ENCODE measurements around the gene CTNNA2.
"Not testable (repeated sequence)": the region's sequence is repeated elsewhere in the genome, so short reads cannot be mapped to it uniquely, and the experiment has no call there.

CTNNA2 gene

DNA sequence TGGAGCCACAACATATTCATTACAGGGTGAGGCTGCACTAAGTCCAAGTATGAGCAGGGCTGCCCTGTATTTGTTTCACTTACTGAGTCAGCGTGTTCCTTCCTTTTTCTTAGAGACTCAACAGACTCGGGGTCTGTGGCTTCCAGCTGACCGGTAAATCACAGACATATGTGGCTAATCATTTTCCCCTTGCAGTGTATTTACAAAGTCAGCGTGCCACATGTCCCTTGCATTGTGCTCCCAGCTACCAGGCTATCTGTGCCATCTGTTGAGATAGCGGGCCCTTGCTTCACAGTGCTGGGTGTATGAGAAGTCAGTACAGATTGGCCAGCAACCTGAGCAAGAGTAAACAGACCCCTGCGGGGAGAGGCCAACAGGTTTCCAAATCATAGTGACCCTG is 537.4 kb downstream of the CTNNA2 start:
- no peak for DNase-seq

DNA sequence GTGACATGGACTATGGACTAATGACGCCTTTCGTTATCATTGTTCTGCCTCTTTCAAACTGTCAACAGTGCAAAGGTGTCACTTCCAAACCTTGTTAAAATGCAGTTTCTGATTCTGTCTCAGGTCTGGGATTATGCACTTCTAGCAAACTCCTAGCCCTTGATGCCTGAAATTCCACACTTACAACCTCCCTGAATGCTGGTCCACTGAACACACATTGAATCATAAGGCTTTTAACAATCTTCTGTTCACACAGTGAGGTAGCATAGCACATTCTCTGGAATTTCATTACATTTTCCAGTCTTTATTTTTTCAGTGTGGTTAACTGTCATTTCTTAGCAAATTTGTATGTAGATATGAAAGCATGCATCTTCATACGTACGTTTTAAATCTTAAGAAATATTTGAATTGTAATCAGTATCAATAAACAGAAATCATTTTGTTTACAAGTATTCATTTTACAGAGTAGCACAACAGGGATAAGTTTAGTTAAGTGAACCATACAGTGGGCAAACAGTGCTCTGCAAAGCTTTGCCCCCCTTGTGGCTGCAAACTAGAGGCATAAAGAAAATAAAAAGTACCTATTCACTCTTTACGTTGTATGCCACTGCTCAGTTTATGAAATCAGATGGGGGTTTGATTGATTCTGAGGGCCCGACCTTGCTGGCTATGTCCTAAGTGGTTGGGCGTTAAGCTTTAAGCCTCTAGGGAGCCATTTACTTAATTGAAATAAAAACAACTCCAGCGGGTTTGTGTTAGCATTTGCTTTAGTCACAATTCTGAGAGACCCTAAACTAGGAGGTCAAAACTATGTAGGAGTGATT is 540.9 kb downstream of the CTNNA2 start:
- DNase-seq, result no peak

DNA sequence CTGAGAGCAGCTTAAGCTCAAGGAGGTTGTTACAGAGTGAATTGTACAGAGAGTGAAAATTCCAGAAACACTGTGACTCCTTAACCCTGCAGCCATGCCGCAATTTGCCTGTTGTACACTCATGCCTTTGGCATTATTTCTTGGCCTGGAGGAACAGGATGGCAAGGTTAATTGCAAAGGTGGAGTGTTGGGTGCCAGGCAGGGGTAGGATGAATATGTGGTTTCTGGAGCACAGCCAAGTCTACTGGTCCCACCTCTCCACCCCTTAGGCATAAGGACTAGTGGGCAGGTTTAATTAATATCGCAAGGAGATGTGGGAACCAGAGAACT is 541.5 kb downstream of the CTNNA2 start:
- DNase-seq, result no peak

DNA sequence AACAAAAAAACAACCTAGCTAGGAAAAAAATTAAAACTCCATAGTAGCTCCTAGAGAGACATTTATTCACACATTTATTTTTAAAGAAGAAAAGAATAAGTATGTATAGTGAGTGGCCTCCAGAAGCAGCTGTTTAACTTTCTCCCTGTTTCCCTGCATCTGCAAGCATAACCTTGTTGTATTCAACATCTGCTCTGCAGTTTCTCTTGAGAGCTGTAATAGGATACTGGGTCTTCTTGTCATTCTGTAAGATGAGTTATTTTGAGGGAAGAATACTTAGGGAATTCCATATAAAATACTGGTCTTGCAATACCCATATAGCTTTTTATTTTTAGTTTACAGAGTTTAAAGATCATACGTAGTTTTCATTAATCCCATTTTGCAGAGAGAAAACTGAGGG is 545.1 kb downstream of the CTNNA2 start:
- no peak for DNase-seq

DNA sequence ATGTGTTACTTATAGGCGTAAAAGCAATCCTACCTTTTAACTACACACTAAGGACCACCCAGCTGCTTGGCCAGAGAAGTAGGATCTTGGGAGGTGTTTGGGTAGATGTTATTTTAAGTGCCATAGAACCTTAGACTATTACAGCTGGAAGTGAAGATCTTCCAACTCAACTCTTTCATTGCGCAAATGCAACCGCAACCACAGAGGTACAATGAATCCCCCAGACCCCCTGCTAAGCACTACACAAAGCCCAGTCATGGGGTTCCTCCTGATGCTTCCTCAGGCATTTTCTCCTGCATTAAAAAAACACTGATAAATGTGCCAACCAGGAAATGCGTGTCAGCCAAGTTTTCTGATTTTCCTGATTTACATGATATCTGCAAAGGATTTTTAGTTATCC is 545.7 kb downstream of the CTNNA2 start:
- no peak for DNase-seq

DNA sequence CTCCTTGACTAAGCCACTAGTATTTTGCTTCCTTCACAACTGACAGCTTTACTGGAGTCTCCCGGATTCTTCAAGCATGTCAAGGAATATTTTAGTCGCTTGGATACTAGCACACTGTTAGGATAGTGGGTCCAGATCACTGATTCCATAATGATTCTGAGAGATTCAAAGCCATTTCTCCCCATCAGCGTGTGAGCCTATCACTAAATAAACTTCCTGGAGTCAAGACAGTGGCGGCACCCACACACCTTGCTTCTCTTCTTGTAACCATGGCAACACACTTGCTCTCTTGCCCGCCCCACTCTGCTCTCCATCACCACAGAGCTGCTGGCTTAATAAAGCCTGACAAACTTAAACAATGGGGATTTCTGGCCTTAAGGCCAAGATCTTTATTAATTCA is 546.6 kb downstream of the CTNNA2 start:
- DNase-seq, result no peak

DNA sequence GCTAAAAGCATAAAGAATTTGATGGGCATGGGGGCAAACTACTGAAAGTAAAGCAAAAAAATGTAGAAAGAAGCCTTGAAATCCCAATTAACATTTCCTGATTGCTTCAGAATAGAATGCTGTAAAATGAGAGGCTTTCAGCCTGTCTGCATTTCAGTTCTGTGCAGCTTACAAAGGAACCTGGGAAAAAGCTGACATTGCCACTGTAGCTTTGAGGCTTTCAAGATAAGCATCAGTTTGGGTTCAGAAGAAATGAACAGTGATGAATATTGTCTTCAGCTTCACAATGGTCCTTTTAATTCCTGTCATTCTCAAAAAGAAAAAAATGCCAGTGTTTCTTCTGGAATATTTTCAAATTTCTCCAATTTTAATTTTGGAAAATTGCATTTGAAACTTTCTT is 549.0 kb downstream of the CTNNA2 start:
- no peak for DNase-seq

DNA sequence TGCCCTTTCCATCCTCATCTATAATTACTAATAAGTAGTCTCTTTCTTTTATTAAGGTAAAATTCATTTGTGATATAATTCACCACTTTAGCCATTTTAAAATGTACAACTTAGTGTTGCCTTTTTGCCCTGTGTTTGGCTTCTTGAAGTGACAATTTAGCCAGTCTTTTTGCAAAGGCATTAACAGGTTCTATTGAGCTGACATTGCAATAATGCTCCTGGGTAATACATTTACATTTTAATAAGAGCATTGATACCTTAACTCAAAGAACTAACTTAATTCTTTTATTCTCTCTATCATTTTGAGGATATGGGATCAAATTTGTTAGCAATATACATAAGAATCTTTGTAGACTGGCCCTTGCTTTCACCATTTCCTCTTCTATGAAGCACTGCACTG is 549.4 kb downstream of the CTNNA2 start:
- no peak for DNase-seq

DNA sequence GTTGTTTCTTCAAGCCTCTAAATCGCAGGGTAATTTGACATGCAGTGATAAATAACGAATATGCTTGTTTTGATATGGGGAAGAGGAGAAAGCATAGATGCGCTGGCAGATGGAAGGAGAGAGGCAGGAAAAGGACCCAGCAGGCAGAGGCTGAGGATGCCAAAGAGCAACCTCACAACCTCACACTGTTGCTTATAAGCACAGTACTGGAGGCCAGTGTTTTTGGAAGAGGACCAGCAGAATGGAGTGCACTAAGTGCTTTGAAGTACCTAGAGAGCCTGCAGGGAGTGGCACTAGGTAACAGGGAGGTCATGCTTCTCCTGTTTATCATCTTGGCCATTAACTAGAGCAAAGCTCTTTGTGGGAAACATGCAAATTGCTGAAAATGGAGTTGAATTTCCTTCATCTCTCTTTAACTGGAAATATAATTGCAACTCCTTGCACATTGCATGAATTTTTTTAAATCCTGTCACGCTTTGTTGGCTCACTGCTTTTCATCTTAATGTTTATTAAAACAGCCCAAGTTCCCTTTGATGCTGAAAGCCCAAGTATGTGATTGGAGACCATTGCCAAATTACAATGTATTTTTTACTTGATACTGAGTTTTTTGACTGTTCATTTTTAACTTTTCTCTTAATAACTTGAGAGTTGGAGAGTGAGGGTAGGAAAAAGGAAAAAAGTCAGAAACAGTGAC is 555.3 kb downstream of the CTNNA2 start:
- no peak for DNase-seq

DNA sequence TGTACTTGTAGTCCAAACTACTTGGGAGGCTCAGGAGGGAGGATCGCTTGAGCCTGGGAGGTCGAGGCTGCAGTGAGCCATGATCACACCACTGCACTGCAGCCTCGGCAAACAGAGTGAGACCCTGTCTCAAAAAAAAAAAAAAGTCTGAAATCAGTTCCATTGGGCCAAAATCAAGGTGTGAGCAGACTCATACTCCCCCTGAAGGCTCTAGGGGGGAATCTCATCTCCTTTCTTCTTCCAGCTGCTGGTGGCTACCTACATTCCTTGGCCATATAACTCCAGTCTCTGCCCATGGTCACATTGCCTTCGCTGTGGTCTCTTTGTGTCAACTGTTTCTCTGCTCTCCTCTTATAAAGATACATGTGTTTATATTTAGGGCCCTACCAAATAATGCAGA is 557.7 kb downstream of the CTNNA2 start:
- DNase-seq, result no peak

DNA sequence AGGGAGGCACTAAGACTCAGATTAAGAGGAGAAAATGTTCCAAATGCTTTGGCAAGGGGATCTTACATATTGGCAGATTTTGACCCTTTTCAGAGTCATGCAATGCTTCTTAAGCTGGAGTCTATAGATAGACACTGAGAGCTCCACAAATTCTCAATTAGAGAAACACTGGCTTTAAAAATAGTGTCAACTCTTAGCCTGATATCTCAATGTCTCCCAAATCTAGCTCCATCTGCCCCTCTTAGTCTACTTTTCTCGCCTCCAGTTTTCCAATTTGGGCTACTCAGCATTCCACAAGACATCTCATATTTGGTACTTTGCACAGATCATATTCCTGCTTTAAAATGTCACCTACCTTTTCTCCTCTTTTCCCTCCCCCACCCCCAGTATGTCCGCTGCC is 559.1 kb downstream of the CTNNA2 start:
- DNase-seq, result no peak

DNA sequence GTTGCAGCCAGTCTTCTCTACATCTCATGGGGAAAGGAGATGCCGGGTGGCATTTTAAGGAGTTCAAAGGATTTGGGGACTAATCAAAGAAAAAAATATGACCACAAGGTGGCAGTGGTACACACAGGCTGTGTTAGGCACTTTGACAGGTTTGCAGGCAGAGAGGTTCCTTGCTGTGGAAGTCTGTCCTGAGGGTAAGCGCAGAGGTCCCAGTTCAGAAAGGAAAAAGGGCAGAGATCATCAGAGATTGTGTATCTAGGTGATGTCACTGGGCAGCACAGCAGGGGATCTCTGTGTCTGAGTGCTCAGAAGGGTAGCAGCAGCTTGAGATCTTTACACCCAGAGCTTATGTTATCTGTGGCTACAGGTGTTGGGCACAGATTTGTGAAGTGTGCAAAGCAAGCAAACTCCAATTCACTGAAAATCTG is 560.3 kb downstream of the CTNNA2 start:
- DNase-seq, result peak; percentile 3

DNA sequence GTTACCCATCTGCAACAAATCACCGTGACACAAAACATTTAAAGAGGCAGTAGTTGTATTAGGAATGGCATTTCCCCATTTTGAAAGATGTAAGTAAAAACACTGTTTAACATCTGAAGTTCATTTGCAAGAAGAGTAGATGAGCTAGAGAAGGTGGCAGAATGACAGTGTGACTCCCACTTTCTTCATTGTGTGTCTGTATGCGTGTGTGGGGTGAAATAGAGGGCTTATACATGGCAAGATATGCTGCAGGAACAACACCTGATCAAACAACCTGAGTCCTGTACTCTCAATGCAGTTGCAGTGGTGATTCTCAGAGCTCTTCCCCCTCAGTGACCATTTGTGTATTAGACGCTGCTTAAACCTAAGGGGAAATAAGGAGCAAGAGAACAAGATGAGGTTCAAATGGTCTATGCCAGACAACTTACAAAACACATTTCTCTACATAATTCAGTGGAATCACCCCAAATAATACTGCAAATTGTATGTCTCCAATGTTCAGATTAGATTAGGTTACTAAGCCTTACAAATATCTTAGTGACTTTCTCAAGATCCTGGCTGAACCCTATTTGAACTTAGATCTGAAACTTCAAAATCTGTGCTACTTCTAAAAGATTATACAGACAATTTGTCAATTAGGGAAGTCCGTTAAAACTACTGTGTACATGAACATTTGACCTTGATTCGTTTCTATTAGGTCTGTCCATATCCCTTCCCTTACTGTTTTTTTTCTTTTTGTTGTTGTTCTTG is 561.6 kb downstream of the CTNNA2 start:
- DNase-seq, result no peak

DNA sequence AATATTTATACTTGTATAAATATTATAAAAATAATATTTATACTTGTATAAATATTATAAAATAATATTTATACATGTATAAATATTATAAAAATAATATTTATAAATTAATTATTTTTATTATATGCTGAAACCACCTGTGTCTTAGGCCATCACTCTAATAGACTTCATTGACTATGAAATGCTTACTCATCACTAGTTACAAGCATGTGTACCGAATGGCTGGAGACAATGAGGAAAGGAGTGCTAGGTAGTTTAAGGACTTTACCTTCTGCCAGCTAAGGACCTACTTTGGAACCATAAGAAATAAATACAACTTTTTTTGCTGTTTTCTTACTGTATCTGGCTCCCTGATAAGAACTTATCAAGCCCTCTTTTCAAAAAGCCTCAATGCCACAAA is 562.9 kb downstream of the CTNNA2 start:
- no peak for DNase-seq

DNA sequence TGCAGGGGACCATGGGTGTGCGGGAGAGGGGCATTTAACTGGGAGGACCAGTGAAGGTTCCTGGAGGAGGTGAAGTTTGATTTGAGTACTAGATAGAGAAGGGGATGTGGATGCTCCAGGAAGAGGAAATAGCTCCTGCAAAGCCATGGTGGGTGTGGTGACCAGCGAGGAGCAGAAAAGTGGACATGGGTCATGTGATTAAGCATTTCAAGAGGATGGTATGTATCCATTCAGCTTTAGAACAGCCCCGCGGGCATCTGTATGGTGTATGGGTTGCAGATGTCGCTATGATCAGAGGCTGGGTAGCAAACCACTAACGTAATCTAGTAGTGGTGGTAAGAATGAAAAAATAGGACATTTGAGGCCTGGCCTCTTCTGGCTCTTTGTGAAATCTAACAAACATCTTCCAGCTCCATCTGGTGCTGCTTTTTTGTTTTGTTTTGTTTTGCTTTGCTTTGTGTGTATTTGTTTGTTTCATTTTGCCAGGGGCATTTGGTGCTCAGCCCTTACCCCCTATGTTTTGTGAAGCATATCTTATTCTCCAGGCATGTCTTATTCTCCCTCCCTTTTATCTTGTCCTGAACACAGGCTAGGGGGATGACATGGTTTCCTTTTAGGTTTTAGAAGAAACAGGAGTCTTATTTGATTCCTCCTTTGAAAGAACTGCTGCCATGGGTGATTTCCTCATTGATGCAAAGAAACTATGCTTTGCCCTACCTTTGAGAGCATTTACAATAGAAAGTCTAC is 565.6 kb downstream of the CTNNA2 start:
- no peak for DNase-seq

DNA sequence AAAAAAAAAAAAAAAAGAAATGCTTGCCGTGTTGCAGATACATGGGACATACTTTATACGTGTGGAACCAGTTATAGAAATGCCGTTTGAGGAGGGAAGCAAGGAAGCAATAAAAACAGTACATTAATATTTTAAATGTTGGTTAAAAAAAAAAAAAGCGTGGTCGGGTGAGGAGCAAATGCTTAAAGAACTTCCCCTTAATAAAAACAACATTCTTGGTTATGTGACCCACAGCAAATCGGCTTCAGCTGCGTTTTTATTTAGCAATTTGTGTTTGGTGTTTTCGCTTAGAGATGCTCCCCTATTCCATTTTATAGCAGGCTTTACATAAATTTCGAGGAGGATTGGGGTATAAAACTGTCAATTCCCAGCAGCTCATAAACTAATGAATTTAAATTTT is 568.1 kb downstream of the CTNNA2 start:
- no peak for DNase-seq

DNA sequence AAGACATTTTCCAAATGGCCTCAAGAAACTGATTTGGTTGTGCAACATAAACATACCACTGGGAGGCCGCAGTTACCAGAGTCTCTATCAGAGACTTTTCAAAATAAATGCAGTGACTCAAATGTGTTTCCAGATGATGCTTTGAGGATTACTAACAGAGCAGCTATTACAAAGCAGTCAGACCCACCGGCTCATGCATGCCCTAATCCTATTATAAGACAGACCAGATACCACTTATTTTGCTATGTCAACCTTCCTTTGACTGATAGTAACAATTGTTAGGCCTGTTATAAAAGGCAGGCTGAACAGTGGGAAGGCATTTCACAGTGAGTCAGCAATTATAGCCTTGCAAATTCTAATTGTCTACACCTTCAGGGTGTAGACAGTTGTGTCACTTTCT is 574.0 kb downstream of the CTNNA2 start:
- no peak for DNase-seq

DNA sequence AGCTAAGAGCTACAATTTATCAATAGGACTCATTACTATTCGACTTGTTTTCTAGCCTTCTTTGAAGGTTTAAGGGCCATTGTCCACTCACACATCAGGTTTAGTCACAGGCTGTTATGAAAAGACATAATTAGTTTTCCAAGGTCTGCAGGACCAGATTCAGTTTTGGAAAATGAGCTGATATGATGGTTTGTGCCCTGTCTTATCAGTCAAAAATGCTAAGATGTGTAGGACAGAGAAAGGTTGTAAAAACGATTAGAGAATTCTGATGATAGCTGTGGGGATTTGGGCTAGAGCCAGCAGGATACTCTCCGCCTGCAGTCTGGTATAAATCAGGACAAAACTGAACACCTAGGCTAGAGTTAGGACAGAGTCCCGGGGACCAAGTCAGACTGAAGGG is 578.4 kb downstream of the CTNNA2 start:
- no peak for DNase-seq

DNA sequence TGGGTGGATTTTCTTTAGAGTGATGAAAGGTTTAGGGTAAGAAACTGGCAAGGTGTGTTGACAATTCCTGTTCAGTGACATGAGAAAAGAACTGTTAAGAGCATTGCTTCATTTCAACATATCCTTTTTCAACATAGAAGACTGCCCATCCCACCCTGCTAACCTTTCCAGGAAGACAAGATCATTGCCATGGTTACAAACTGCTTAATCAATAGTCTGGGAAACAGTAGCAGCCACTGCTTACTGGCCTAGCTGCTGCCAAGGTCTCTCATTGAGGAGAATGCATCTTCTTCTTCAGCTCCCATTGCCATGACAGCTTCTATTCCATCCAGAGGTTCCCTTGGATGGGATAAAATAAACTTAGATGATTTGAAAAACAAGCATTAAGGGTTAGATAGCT is 579.6 kb downstream of the CTNNA2 start:
- no peak for DNase-seq

DNA sequence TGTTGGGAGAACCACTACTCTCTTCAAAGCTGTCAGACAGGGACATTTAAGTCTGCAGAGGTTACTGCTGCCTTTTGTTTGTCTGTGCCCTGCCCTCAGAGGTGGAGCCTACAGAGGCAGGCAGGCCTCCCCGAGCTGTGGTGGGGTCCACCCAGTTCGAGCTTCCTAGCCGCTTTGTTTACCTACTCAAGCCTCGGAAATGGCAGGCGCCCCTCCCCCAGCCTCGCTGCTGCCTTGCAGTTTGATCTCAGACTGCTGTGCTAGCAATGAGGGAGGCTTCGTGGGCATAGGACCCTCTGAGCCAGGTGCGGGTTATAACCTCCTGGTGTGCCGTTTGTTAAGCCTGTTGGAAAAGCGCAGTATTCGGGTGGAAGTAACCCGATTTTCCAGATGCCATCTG is 585.7 kb downstream of the CTNNA2 start:
- not testable (repeated sequence) for DNase-seq

DNA sequence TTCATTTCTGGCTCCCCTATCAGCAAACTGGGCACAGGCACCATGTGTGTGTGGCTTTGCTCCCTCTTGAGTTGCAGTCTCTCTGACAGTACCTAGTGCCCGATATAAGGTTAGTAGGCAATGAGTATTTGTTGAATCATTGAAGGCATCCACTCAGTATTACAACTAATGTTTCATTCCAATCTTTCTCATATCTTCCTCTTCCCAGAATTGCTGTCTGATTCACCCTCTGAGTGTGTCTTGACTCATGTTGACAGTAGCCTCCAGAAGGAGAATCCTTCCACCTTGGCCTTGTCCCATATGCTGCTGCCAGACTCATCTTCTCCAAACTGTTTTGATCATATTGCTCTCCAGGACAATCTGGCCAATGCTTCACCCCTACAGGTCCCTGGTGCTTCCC is 589.2 kb downstream of the CTNNA2 start:
- no peak for DNase-seq

DNA sequence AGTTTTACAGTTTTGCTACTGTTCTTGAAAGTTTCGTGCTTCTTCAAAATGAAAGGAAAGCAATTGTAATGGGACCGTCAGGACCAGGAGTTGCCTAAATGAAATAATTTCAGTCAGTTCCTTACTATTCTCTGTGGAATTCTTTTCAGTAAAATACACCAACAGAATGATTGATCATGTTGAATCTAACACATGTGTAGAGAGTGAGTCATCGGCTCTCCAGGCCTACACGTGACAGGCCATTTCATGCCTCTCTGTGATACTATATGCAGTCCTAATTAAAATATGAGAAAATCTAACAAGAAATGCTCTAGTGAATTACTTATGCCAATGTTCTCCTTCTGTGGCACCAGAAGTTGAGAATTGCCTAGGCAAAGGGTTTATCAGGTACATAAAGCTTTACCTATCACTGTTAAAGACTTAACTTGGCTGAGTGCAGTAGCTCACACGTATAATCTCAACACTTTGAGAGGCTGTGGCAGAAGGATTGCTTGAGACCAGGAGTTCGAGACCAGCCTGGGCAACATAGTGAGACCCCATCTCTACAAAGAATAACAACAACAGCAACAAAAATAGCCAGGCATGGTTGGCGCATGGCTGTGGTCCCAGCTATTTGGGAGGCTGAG is 592.3 kb downstream of the CTNNA2 start:
- DNase-seq, result no peak

DNA sequence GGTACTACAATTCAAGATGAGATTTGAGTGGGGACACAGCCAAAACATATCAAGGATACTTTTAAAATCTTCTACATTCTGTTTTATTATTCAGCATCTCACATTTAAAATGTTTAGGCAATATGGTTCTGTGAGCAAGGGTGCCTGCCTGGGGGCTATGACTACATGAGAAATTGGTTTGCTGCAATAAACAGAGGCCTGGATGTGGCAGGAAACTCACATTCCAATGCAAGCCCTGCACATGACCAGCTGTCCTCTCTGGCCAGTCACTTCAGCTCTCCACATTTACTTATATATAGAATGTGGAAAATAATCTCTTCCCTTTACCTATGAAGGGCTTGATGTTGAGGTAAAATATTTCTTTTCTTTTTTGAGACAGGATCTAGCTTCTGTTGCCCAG is 598.3 kb downstream of the CTNNA2 start:
- no peak for DNase-seq

All from NK-92 treated with Interleukin-12 subunit alpha and Interleukin-12 subunit beta, amount 100 ng/mL, for 24 hours (cell line).